HG03108 (cell line): ENCODE data around the gene TNRC6B.
"Not testable (repeated sequence)": the region's sequence is repeated elsewhere in the genome, so short reads cannot be mapped to it uniquely, and the experiment has no call there.

Source experiments
- ATAC-seq: cut with Tn5 transposase; IDR thresholded peaks from one replicate; pipeline ENCODE4 v1.9.1; 2021; ENCODE audit warnings: moderate library complexity; ENCODE audit not compliant: unreplicated experiment

The TNRC6B gene

GRCh38 chr22:40177738-40178416 lies at the start of gene TNRC6B:
Gene TNRC6B (plus strand): TSS chr22:40177925. CDS start chr22:40178136, 211 bp downstream.
- ATAC-seq, result peak; percentile 81

GRCh38 chr22:40128989-40129388 lies 48.7 kb upstream of the TNRC6B start:
- ATAC-seq, result no peak

GRCh38 chr22:40137132-40137531 lies 40.6 kb upstream of the TNRC6B start:
- no peak for ATAC-seq

- ATAC-seq, result no peak
Measured at GRCh38 chr22:40138866-40139265, 38.9 kb upstream of the TNRC6B start.

GRCh38 chr22:40147388-40148176 lies 30.1 kb upstream of the TNRC6B start:
- no peak for ATAC-seq

- no peak for ATAC-seq
Measured at GRCh38 chr22:40153192-40153591, 24.5 kb upstream of the TNRC6B start.

- no peak for ATAC-seq
Measured at GRCh38 chr22:40153705-40154104, 24.0 kb upstream of the TNRC6B start.

- ATAC-seq, result no peak
Measured at GRCh38 chr22:40156001-40156516, 21.7 kb upstream of the TNRC6B start.

GRCh38 chr22:40156682-40157081 lies 21.0 kb upstream of the TNRC6B start:
- not testable (repeated sequence) for ATAC-seq

- no peak for ATAC-seq
Measured at GRCh38 chr22:40157330-40157945, 20.3 kb upstream of the TNRC6B start.

- ATAC-seq, result no peak
Measured at GRCh38 chr22:40161194-40161593, 16.5 kb upstream of the TNRC6B start.

- ATAC-seq, result not testable (repeated sequence)
Measured at GRCh38 chr22:40165537-40165936, 12.2 kb upstream of the TNRC6B start.

- ATAC-seq, result no peak
Measured at GRCh38 chr22:40175611-40176244, 2.0 kb upstream of the TNRC6B start.

- no peak for ATAC-seq
Measured at GRCh38 chr22:40176921-40177737, 596 bp upstream of the TNRC6B start.

GRCh38 chr22:40178417-40179409 lies 988 bp downstream of the TNRC6B start:
- no peak for ATAC-seq

- no peak for ATAC-seq
Measured at GRCh38 chr22:40179526-40179925, 1.8 kb downstream of the TNRC6B start.

- no peak for ATAC-seq
Measured at GRCh38 chr22:40180403-40180802, 2.7 kb downstream of the TNRC6B start.

- no peak for ATAC-seq
Measured at GRCh38 chr22:40181323-40181722, 3.6 kb downstream of the TNRC6B start.

- no peak for ATAC-seq
Measured at GRCh38 chr22:40182231-40182835, 4.6 kb downstream of the TNRC6B start.
